Middle frontal gyrus (tissue), 1 donor: Measurements from ENCODE around the gene PARL.
"Not testable (repeated sequence)": the region's sequence is repeated elsewhere in the genome, so short reads cannot be mapped to it uniquely, and the experiment has no call there.

Experiments
- DNase-seq: peaks from one replicate; pipeline ENCODE4 v3.0.0-alpha.2; 2015; ENCODE audit warnings: low spot score; ENCODE audit errors: extremely low spot score

The PARL gene

DNA sequence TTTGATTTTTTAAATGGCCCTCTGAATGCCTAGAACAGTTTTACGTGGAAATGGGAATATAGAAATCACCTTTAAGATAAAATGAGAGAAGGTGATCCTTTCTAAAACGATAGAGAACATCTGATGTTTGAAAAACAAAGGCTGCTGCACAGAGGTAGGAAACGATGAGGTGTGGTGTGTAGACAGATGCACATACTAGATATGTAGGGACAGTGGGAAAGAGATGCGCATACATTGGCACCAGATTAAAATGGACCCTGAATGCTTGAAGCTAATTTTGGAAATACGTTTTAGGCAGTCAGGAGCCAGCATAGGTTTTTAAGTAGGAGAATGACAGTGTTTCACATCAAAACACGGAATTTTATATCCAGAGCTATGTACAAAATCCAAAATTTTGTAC lies 88.3 kb downstream of the PARL start:
- no peak for DNase-seq

DNA sequence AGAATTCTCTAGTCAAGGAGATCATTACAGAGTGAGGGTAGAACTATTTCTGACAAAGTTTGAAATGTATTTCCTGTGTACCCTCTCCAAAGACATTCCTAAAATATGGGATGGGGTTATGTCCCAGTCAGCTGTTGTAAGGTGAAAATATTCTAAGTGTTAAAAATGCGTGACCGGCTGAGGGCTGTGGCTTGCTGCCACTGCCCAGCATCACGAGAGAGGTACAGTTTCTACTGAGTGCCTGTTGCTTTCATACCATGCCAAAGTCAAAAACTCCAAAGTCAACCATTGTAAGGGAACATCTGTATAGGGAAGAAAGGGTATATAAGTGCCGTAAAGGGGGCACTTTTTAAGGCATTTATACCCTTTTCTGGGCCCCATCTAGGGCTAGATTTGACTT lies 90.2 kb downstream of the PARL start:
- DNase-seq: no peak

DNA sequence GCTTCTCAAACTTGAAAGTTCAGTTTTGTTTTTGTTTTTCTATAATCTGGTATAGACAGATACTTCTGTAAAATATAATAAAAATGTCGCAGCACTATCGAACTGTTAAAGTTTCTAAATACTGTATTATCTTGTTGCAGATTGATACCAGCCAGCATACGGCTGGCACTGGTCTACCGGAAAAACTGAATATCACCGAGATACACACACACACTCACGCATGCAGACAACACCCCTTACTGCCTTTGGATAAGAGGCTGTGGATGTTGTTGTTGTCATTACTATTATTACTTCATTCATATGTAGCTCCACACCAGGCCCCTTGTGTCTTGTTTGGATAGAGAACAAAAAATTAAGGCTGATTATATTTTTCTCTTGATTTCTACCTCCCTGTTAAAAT lies 91.7 kb downstream of the PARL start:
- DNase-seq: no peak

DNA sequence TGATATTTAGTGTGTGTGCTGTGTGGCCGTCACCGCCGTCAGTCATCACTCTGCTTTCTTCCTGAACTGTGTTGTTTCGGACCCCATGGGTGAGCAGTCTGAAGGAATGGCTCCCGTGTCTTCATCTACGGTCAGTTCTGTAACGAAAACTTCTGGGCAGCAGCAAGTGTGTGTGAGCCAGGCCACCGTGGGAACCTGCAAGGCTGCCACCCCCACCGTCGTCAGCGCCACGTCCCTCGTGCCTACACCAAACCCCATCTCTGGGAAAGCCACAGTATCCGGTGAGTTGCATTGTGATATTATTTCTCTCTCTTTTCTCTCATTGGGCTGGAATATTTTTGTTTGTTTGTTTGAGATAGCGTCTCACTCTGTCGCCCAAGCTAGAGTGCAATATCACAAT lies 94.0 kb downstream of the PARL start:
- DNase-seq: no peak

- no peak for DNase-seq
Measured at GRCh38 chr3:183789826-183790225, 94.9 kb downstream of the PARL start.

DNA sequence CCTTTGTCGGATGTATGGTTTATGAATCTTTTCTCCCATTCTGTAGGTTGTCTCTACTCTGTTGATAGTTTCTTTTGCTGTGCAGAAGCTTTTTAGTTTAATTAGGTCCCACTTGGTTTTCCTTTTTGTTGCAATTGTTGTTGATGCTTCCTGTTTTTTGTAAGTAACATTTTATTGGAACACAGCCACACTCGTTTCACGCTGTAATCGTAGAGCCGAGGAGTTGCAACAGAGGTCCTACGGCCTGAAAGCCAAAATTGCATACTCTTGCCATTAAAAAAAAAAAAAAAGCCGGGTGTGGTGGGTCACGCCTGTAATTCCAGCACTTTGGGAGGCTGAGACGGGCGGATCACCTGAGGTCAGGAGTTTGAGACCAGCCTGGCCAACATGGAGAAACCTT lies 100.2 kb downstream of the PARL start:
- DNase-seq: not testable (repeated sequence)

DNA sequence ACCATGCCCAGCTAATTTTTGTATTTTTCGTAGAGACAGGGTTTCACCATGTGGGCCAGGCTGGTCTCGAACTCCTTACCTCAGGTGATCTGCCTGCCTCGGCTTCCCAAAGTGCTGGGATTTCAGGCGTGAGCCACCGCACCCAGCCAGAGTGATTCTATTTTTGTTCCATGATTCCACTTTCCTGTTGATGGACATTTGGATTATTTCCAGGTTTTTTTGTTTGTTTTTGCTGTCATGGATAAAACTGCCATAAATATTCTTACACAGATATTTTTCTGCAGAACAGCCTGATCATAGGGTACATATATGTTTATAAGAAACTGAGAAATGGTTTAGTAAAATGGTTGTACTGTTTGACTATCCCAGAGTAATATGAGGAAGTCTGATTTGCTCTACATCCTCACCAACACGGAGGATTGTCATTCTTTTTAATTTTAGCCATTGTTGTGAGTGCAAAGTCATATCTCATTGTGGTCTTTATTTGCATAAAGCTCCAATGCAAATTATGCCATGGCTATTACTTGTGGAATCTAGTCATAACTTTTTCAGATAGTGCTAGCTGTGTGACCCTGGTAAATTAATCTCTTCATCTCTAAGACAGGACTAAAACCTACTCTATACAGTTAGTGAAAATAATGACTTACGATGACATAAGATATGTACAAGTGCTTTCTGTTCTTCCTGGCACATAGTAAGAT lies 102.0 kb downstream of the PARL start:
- DNase-seq: no peak

DNA sequence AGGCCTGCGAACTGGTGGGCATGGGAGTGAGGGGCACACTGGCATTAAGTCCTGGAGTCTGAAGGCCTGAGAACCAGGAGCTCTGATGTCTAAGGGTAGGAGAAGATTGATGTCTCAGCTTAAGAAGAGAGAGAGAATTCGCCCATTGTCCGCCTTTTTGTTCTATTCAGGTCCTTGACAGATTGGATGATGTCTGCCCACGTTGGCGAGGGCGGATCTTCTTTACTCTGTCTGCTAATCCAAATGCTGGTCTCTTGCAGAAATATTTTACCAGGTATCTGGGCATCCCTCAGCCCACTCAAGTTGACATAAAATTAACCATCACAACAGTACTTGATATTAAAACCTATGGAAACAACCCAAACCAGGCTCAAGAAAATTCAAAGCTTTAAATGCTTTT lies 103.4 kb downstream of the PARL start:
- no peak for DNase-seq

DNA sequence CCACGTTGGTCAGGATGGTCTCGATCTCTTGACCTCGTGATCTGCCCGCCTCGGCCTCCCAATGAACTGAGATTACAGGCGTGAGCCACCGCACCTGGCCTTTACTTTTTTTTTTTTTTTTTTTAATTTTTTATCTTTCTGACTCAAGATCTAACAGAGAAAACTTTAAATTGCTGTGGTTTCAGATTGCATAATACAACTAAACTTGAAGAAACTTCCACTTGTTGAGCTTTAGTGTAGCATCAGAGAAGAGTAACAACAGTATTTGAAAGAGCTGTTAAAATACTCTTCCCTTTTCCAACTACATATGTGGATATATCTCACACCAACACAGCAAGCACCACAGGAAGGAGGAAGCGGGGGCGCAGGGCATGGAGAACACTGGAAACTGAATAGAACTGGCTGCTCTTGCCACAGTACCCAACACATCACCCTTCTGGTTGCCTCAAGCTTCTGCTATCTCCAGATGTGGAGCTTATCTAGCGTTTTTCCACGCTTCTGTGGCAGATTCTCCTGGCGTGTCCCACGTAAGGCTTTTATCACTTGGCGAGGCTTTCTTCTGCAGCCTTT lies 104.7 kb downstream of the PARL start:
- DNase-seq: no peak
